PC-3 (cell line): ENCODE results near the gene TUBGCP2.

Source experiments
- EZH2 ChIP-seq: fragments of 300-600 bp; sonication (generic); IDR thresholded peaks from one replicate; pipeline ENCODE4 v1.6.1; 2017; ENCODE audit warnings: antibody characterized with exemption, mild to moderate bottlenecking, low read length; ENCODE audit not compliant: unreplicated experiment
- TF ChIP-seq, protein P1 (sequence below): fragments of 300-600 bp; sonication (generic); conservative IDR thresholded peaks from 2 replicates; pipeline ENCODE4 v1.5.1; 2017; ENCODE audit warnings: antibody characterized with exemption, low read depth, mild to moderate bottlenecking, low read length

DNA sequence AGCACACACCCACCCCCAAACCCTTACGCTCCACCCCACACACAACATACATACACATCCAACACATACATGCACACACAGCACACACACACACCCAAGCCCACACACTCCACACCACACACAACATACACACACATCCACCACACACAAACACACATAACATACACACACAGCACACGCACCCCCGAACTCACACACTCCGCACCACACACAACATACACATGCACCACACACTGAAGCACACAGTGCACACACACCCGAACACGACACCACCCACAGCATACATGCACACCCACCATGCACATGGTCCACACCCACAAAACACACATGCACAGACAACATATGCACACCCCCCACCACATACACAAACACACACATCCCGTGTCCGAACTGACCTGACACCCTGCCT is 40.5 kb upstream of the TUBGCP2 start:
- TF ChIP-seq, protein P1, sequence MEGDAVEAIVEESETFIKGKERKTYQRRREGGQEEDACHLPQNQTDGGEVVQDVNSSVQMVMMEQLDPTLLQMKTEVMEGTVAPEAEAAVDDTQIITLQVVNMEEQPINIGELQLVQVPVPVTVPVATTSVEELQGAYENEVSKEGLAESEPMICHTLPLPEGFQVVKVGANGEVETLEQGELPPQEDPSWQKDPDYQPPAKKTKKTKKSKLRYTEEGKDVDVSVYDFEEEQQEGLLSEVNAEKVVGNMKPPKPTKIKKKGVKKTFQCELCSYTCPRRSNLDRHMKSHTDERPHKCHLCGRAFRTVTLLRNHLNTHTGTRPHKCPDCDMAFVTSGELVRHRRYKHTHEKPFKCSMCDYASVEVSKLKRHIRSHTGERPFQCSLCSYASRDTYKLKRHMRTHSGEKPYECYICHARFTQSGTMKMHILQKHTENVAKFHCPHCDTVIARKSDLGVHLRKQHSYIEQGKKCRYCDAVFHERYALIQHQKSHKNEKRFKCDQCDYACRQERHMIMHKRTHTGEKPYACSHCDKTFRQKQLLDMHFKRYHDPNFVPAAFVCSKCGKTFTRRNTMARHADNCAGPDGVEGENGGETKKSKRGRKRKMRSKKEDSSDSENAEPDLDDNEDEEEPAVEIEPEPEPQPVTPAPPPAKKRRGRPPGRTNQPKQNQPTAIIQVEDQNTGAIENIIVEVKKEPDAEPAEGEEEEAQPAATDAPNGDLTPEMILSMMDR = no peak
- TF ChIP-seq EZH2 = no peak
